Skin epidermis (tissue), 12 donors: Measurements from ENCODE around the gene RAB31.

Experiments
- H3K27ac ChIP-seq, 21 experiments: fragments of 200-600 bp; sonication (generic) in 11 of 21; one replicate each; pipeline ENCODE4 v1.5.0; 2020; ENCODE audit warnings: mild to moderate bottlenecking in 3 of 21, inconsistent platforms in 2 of 21, moderate library complexity in 2 of 21
- H3K4me3 ChIP-seq, 7 experiments: fragments of 200-600 bp; sonication (generic) in 2 of 7; one replicate each; pipeline ENCODE4 v1.5.0; 2020; ENCODE audit warnings: inconsistent platforms in 2 of 7, mild to moderate bottlenecking in 2 of 7, moderate library complexity in 1 of 7

The RAB31 gene

GRCh38 chr18:9803063-9803697, 95.1 kb downstream of the RAB31 start:
- Histone ChIP-seq H3K27ac (no peak overlapping the region), H3K4me3 (no peak overlapping the region)

- H3K27ac ChIP-seq = peak overlapping the region in 7 of 21 experiments; percentile 3 to 41 (median 14)
- no peak overlapping the region for H3K4me3 ChIP-seq
Observed at GRCh38 chr18:9803698-9804516, 95.8 kb downstream of the RAB31 start.

- Histone ChIP-seq H3K4me3 (no peak overlapping the region), H3K27ac (peak overlapping the region in 7 of 21 experiments; percentile 3 to 41 (median 14))
Observed at GRCh38 chr18:9804517-9805104, 96.5 kb downstream of the RAB31 start.

GRCh38 chr18:9806905-9807304, 98.8 kb downstream of the RAB31 start:
- Histone ChIP-seq H3K27ac (no peak overlapping the region), H3K4me3 (no peak overlapping the region)

- H3K4me3 ChIP-seq = peak overlapping the region in 1 of 7 experiments; percentile 21
- H3K27ac ChIP-seq = peak overlapping the region in 11 of 21 experiments; percentile 0 to 52 (median 31)
Observed at GRCh38 chr18:9808295-9809241, 100.5 kb downstream of the RAB31 start.

- H3K27ac ChIP-seq = peak overlapping the region in 3 of 21 experiments; percentile 16 to 52 (median 27)
Observed at GRCh38 chr18:9809697-9810096, 101.6 kb downstream of the RAB31 start.

GRCh38 chr18:9810299-9810698, 102.2 kb downstream of the RAB31 start:
- no peak overlapping the region for H3K27ac ChIP-seq

More at GRCh38 chr18:9809697-9810096, 101.6 kb downstream of the RAB31 start:
- no peak overlapping the region for H3K4me3 ChIP-seq

GRCh38 chr18:9810994-9811705, 103.0 kb downstream of the RAB31 start:
- Histone ChIP-seq H3K27ac (no peak overlapping the region), H3K4me3 (no peak overlapping the region)

More at GRCh38 chr18:9810299-9810698, 102.2 kb downstream of the RAB31 start:
- no peak overlapping the region for H3K4me3 ChIP-seq

- no peak overlapping the region for H3K27ac ChIP-seq
- H3K4me3 ChIP-seq = no peak overlapping the region
Observed at GRCh38 chr18:9811978-9812377, 103.9 kb downstream of the RAB31 start.

- no peak overlapping the region for H3K4me3 ChIP-seq
- no peak overlapping the region for H3K27ac ChIP-seq
Observed at GRCh38 chr18:9814431-9814830, 106.3 kb downstream of the RAB31 start.

- H3K4me3 ChIP-seq = no peak overlapping the region
- H3K27ac ChIP-seq = no peak overlapping the region
Observed at GRCh38 chr18:9817286-9817685, 109.2 kb downstream of the RAB31 start.

- no peak overlapping the region for H3K27ac ChIP-seq
- H3K4me3 ChIP-seq = no peak overlapping the region
Observed at GRCh38 chr18:9817725-9818422, 109.8 kb downstream of the RAB31 start.

GRCh38 chr18:9818423-9818734, 110.3 kb downstream of the RAB31 start:
- Histone ChIP-seq H3K27ac (no peak overlapping the region), H3K4me3 (no peak overlapping the region)

- H3K4me3 ChIP-seq = no peak overlapping the region
- no peak overlapping the region for H3K27ac ChIP-seq
Observed at GRCh38 chr18:9820127-9820526, 112.0 kb downstream of the RAB31 start.

- Histone ChIP-seq H3K4me3 (no peak overlapping the region), H3K27ac (no peak overlapping the region)
Observed at GRCh38 chr18:9820719-9821118, 112.6 kb downstream of the RAB31 start.

GRCh38 chr18:9822587-9823185, 114.6 kb downstream of the RAB31 start:
- Histone ChIP-seq H3K27ac (no peak overlapping the region), H3K4me3 (no peak overlapping the region)

- Histone ChIP-seq H3K27ac (peak overlapping the region in 6 of 21 experiments; percentile 5 to 76 (median 60)), H3K4me3 (no peak overlapping the region)
Observed at GRCh38 chr18:9823805-9824473, 115.8 kb downstream of the RAB31 start.

- H3K27ac ChIP-seq = peak overlapping the region in 16 of 21 experiments; percentile 5 to 82 (median 66)
Observed at GRCh38 chr18:9824474-9824832, 116.4 kb downstream of the RAB31 start.

More at GRCh38 chr18:9824474-9824832, 116.4 kb downstream of the RAB31 start:
- no peak overlapping the region for H3K4me3 ChIP-seq
